IPS-18a (cell line): ENCODE measurements around the gene PCNX1.
A peak's percentile ranks its signal among the peaks of the same experiment; 100 is the strongest.

Experiments
- H3K27ac ChIP-seq: one replicate; pipeline ENCODE4 v1.5.1; 2013; ENCODE audit warnings: low read length
- H3K27me3 ChIP-seq: one replicate; pipeline ENCODE4 v1.6.1; 2013; ENCODE audit warnings: mild to moderate bottlenecking, low read length; ENCODE audit not compliant: control insufficient read depth, insufficient read depth
- H3K36me3 ChIP-seq: one replicate; pipeline ENCODE4 v1.6.1; 2013; ENCODE audit warnings: low read depth, low read length; ENCODE audit not compliant: control insufficient read depth
- H3K4me1 ChIP-seq: one replicate; pipeline ENCODE4 v1.6.1; 2013; ENCODE audit warnings: low read depth, low read length; ENCODE audit not compliant: control insufficient read depth
- H3K4me3 ChIP-seq: one replicate; pipeline ENCODE4 v1.5.1; 2013; ENCODE audit warnings: low read length
- H3K9ac ChIP-seq: one replicate; pipeline ENCODE4 v1.6.1; 2013; ENCODE audit warnings: mild to moderate bottlenecking, low read length, moderate library complexity
- H3K9me3 ChIP-seq: one replicate; pipeline ENCODE4 v1.6.1; 2013; ENCODE audit warnings: low read depth, low read length; ENCODE audit not compliant: control insufficient read depth

PCNX1 gene

DNA sequence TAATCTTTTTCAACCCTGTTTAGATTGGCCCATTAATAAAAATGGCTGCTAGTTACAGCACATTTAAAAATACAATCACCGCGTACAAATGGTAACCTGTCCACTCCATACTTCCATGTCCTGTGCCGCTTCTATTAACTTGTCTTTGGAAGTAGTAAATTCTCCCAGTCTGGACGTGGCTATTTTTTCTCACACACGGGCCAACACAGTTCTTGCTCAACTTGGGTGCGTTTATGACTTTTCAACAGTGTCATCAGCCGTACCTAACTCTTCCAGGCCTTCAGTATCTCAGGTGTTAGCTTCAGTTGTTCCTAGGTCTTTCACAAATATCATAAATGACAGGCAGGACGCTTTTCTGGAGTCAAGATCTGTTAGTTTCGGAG is 475 bp upstream of the PCNX1 start:
- Histone ChIP-seq H3K27ac (no peak overlapping the region), H3K4me1 (peaks cover 25% of the 10 kb centered on the region), H3K4me3 (peak overlapping the region; percentile 73), H3K27me3 (peaks cover 5% of the 10 kb centered on the region), H3K9ac (peak overlapping the region; percentile 58), H3K9me3 (no peaks in the 10 kb centered on the region), H3K36me3 (no peaks in the 10 kb centered on the region)

DNA sequence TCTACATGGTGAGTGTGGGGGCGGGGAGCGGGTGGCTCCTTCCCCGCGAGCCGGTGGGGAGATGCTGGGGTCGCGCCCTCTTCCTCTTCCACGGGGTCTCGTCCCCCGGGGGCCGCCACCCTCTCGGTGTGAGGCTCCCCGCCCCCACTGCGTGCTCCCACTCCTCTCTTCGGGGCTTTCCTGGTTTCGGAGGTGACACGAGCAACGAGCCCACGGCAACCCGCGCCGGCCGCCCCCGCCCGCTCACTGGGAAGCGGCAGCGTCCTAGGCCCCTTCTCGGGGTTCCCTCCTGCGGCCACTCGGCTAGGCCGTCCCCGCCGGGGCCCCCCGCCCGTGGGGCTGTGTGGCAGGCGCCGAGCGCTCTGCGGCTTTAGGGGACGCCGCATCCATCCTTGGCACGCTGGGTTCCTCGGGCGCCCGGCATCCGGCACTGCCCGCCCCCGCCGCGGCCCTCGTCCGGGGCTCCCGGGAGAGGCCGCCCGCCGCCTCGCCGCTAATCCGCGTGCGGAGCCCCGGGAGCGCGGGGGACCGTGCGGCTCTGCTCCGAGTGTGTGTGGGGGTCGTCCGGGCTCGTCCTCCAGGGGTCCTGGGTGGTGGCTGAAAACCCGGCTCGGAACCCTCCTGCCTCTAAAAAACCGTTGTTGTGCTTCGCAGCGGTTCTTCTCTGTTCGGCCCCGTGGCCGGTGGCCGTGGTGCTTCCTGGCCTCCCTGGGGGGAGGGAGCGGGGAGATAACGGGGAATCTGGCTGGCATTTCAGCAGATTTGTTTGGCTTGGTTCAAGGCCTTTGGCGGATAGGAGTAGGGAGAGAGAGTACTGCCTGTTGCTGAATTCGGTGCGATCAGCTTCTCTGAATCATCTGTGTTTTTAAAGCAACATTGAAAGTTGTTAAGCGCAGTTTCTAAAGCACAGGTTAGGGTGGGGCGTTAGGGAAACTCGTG is 1.0 kb downstream of the PCNX1 start:
- peak overlapping the region; percentile 66 for H3K9ac ChIP-seq
- H3K9me3 ChIP-seq = no peaks in the 10 kb centered on the region
- peaks cover 5% of the 10 kb centered on the region for H3K27me3 ChIP-seq
- peak overlapping the region; percentile 92 for H3K4me3 ChIP-seq
- no peaks in the 10 kb centered on the region for H3K36me3 ChIP-seq
- H3K4me1 ChIP-seq = peaks cover 25% of the 10 kb centered on the region
- H3K27ac ChIP-seq = peak overlapping the region; percentile 30

DNA sequence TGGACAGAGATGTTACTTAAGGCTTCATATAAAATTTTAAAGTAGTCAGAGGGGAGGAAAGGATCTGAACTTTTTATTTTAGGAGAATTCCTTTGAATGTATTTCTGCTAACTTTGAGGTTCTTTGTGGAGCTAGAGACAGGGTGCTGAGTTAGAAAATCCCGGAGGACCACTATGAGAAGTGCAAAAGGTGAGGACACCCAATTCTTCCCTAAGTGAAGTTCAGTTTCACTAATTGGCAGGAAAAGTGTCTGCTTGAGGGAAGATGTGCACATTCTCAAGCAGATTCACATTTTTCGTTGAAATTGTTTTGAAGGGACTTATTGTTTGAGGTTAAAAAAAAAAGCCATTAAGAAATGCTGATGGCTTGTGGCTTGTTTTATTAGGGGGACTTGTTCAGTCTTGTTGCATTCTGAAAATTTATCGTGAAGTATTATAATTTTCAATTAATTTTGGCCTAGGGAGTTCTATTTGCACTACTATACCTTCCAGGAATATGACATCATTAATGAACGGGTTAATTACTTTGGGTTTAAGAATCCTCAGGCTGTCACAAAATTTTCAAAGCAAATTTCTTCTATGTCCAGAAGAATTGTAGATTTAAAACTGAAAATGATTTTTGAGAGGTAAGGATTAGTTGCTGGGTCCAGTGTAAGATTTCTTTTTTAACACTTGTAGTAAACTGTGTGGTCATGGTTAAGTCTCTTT is 1.8 kb downstream of the PCNX1 start:
- Histone ChIP-seq H3K9me3 (no peaks in the 10 kb centered on the region), H3K4me1 (peaks cover 25% of the 10 kb centered on the region), H3K36me3 (no peaks in the 10 kb centered on the region), H3K4me3 (peak overlapping the region; percentile 92), H3K27me3 (peaks cover 5% of the 10 kb centered on the region), H3K27ac (peak overlapping the region; percentile 30), H3K9ac (peak overlapping the region; percentile 66)

DNA sequence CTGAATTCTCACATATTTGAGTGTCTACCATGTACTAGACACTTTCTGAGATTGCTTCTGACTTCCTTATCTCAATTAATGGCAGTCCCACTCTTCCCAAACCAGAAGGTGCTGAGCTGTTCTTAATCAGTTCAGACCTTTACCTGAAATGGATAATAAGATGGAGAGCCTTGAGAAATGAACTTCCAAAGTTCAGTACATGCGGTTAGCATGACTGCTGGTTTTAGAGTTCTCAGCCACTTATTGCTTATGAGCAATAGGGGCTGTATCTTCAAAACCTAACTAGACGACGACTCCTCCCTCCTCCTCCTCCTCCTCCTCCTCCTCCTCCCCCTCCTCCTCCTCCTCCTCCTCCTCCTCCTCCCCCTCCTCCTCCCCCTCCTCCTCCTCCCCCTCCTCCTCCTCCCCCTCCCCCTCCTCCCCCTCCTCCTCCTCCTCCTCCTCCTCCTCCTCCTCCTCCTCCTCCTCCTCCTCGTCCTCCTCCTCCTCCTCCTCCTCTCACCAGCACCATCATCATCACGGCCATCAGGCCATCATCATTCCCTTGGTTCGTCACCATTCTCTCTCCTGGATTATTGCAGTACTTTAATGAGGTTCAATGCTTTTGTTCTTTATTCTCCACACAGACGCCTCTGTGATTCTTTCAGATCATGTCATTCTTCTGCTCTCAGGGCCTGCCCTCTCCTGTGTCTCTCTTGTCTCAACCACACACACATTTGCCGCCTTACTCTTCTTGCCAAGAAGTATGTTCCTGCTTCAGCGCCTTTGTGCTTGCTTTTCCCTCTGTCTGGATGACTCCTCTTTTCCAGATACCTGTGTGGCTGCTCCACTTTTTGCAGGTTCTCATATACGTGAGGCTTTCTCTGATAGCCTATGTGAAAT is 2.7 kb downstream of the PCNX1 start:
- Histone ChIP-seq H3K4me1 (peaks cover 20% of the 10 kb centered on the region), H3K27me3 (peaks cover 5% of the 10 kb centered on the region), H3K9ac (no peak overlapping the region), H3K27ac (no peak overlapping the region), H3K4me3 (peak overlapping the region; percentile 92), H3K9me3 (no peaks in the 10 kb centered on the region), H3K36me3 (no peaks in the 10 kb centered on the region)

DNA sequence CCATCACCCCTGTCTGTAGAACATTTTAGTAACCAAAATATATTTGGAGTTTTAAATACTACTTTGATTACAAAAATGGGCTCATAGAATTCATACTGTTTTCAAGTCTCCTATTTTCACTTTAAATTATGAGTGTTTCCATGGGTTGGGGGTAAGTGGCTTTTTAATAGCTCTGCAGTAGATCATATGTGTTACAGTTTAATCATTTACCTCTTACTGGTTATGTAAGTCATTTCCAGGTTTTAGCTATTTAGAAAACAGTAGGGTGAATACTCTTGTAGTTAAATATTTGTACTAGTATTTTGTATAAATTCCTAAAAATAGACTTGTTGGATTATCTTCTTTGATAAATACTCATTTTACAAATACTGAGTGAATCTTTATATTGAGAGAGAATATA is 8.2 kb downstream of the PCNX1 start:
- H3K9me3 ChIP-seq = no peaks in the 10 kb centered on the region
- peaks cover 5% of the 10 kb centered on the region for H3K4me1 ChIP-seq
- H3K36me3 ChIP-seq = no peaks in the 10 kb centered on the region
- no peak overlapping the region for H3K27ac ChIP-seq
- H3K4me3 ChIP-seq = no peak overlapping the region
- no peaks in the 10 kb centered on the region for H3K27me3 ChIP-seq
- H3K9ac ChIP-seq = no peak overlapping the region

DNA sequence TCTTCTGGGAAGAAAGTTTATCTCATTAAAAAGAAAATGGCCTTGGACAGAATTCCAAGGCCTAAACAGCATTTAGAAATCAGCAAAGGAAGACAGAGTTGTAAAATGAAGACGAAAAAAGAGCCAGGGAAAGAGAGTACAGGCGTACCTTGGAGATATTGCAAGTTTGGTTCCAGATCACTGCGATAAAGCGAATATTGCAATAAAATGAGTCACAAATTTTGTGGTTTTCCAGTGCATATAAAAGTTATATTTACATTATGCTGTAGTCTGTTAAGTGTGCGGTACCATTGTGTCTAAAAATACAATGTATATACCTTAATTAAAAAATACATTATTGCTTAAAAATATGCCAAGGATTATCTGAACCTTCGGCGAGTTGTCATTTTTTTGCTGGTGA is 9.0 kb downstream of the PCNX1 start:
- Histone ChIP-seq H3K9ac (no peak overlapping the region), H3K27me3 (no peaks in the 10 kb centered on the region), H3K27ac (no peak overlapping the region), H3K36me3 (no peaks in the 10 kb centered on the region), H3K4me1 (no peaks in the 10 kb centered on the region), H3K4me3 (no peak overlapping the region), H3K9me3 (no peaks in the 10 kb centered on the region)

DNA sequence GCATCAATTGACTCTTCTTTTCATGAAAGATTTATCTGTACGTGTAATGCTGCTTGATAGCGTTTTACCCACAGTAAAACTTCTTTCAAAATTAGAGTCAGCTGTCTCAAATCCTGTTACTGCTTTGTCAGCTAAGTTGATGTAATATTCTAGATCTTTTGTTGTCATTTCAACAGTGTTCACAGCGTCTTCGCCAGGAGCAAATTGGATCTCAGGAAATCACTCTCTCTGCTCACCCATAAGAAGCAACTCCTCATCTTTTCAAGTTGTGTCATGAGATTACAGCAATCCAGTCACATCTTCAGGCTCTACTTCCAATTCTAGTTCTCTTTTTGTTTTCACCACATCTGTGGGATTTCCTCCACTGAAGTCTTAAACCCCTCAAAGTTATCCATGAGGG is 9.5 kb downstream of the PCNX1 start:
- no peak overlapping the region for H3K9ac ChIP-seq
- H3K4me1 ChIP-seq = no peaks in the 10 kb centered on the region
- no peaks in the 10 kb centered on the region for H3K9me3 ChIP-seq
- H3K36me3 ChIP-seq = no peaks in the 10 kb centered on the region
- H3K27ac ChIP-seq = no peak overlapping the region
- H3K4me3 ChIP-seq = no peak overlapping the region
- H3K27me3 ChIP-seq = no peaks in the 10 kb centered on the region

DNA sequence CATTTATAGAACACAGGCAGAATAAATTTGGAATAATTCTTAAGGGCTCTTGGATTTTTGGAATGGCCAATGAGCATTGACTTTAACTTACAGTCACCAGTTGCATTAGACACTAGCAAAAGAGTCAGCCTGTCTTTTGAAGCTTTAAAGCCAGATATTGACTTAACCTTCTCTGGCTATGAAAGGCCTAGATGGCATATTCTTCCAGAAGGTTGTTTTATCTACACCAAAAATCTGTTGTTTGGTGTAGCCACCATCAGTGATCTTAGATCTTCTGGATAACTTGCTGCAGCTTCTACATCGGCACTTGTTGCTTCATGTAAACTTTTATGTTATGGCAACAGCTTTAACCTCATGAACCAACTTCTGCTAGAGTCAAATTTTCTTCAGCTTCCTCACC is 10.4 kb downstream of the PCNX1 start:
- no peak overlapping the region for H3K4me3 ChIP-seq
- H3K9ac ChIP-seq = no peak overlapping the region
- H3K9me3 ChIP-seq = no peaks in the 10 kb centered on the region
- H3K36me3 ChIP-seq = no peaks in the 10 kb centered on the region
- no peak overlapping the region for H3K27ac ChIP-seq
- H3K27me3 ChIP-seq = no peaks in the 10 kb centered on the region
- H3K4me1 ChIP-seq = no peaks in the 10 kb centered on the region

DNA sequence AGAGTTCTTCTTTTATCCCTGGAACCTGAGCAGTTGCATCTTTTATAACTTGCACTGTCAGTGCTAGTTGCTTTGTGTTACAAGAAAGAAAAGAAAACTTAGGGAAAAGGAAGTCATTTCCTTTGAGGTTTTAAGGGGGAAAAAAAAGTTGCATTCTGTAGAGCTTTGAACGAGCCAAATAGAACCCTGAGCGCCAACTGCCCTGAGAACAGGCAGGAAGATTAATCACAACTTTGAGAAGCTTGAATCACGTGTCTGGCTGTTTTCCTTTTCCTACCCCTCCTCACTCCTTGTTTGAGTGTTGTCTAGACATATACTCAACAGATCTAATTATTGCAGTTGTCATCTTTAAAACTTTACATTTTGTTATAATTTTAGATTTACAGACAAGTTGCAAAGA is 12.5 kb downstream of the PCNX1 start:
- Histone ChIP-seq H3K27me3 (no peaks in the 10 kb centered on the region), H3K9ac (no peak overlapping the region), H3K4me3 (no peak overlapping the region), H3K4me1 (no peaks in the 10 kb centered on the region), H3K9me3 (no peaks in the 10 kb centered on the region), H3K36me3 (no peaks in the 10 kb centered on the region), H3K27ac (no peak overlapping the region)

DNA sequence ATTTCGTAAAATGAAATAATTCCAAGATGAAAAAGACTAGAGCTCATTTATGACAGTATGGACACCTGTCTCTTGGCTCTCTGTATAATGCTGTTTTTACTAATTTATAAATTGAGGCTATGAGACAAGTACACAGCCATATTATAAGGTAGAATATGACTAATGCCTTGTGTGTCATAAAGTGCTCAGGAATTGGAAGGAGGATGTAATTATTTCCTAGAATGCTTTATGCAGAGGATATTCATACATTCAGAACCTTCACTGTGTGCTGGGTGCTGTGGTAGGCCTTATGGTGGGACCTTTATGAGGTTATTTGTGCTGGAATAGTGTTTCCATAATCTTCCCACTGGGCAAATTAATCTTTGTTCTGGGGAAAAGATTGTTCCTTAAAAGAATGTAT is 13.3 kb downstream of the PCNX1 start:
- no peaks in the 10 kb centered on the region for H3K36me3 ChIP-seq
- no peak overlapping the region for H3K9ac ChIP-seq
- no peaks in the 10 kb centered on the region for H3K4me1 ChIP-seq
- no peaks in the 10 kb centered on the region for H3K9me3 ChIP-seq
- no peak overlapping the region for H3K27ac ChIP-seq
- no peak overlapping the region for H3K4me3 ChIP-seq
- no peaks in the 10 kb centered on the region for H3K27me3 ChIP-seq

DNA sequence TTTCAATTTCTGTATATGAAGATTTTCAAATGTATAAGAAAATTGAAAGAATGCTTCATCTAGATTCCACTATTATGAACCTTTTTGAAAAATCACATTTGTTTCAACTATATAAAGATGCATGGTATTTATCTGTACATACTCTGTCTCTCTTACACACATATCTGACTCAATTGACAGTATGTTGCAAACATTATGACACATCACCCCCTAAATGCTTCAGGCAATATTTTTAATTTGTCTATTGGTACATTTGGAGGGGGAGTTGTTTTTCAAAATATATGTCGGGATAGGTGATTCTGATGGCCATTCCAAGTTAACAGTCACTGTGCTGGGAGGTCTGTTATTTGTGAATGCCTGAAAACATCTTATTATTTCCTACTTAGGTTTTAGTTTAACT is 14.4 kb downstream of the PCNX1 start:
- Histone ChIP-seq H3K9ac (no peak overlapping the region), H3K4me1 (no peaks in the 10 kb centered on the region), H3K36me3 (no peaks in the 10 kb centered on the region), H3K9me3 (no peaks in the 10 kb centered on the region), H3K4me3 (no peak overlapping the region), H3K27me3 (no peaks in the 10 kb centered on the region), H3K27ac (no peak overlapping the region)
